NOMO-1 (cell line): Measurements from ENCODE around the gene SUSD1.
A peak's percentile ranks its signal among the peaks of the same experiment; 100 is the strongest.
"Not testable (repeated sequence)": the region's sequence is repeated elsewhere in the genome, so short reads cannot be mapped to it uniquely, and the experiment has no call there.

Experiments used
- DNase-seq, 2 experiments: peaks; one replicate each; lab custom pipeline; 2025; ENCODE audit not compliant: unreplicated experiment in 2 of 2; lab: John Stamatoyannopoulos, UW

Gene SUSD1

DNA sequence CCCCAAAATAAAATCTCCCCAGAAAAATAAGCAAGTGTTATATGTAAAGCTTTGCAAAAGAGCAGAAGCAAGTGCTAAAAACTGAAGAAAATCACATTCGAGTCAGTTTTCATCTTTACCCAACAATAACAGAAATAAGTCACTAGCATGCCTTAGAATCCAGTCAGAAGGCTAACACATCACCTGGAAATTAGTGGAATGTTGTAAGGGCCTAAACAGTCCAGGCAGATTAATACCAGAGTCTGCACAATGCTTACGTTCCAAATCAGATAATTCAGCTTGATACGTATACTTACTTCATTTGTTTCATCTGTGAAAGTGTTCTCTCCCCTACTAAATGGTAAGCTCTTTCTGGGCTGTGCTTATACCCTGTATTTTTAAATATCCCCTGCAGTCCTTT lies 42.7 kb downstream of the SUSD1 start:
- no peak for DNase-seq

DNA sequence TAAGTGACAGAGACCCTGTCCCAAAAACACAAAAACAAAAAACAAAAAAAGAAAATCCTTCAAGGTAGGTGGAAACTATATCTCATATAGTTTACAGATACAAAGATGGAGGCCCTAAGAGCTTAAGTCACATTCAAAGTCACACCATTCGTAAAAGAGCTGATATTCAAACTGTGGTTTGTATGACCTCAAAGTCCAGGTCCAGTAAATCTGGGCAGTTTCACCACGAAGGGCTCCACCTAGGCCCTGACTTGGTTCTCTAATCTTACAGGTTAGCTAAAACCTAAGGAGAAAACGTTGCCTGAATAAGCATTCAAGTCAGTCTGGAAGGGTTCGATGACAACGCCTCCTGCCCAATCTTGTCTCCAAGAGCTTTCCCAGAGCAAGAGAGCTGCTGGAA lies 44.1 kb downstream of the SUSD1 start:
- DNase-seq: no peak

GRCh38 chr9:112130347-112130746 lies 44.8 kb downstream of the SUSD1 start:
- no peak for DNase-seq

- no peak for DNase-seq
These were observed 45.9 kb downstream of the SUSD1 start for GRCh38 chr9:112129246-112129645.

- not testable (repeated sequence) for DNase-seq
These were observed 46.7 kb downstream of the SUSD1 start for GRCh38 chr9:112128399-112128798.

- no peak for DNase-seq
These were observed 47.8 kb downstream of the SUSD1 start for GRCh38 chr9:112127281-112127680.

DNA sequence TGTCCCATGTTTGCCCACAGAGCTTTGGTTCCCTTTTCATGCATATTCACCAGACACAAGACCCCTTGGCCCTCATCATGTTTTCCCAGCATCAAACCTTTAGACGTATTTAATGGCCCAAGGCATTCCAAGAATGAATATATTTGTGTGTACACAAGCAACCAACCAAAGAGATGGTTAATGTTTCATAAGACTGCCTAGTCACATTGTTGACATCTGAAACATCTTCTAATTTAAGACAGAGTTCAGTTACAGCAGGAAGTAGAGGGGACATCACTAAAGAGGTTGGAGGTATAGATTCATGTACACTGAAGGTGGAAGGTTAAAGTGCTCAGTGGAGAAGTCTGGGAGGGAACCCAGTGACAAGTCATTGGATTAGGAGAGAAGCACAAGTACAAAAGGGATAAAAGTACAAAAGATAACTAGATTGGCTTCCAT lies 49.1 kb downstream of the SUSD1 start:
- DNase-seq: no peak

GRCh38 chr9:112124156-112124555 lies 50.9 kb downstream of the SUSD1 start:
- DNase-seq: no peak

GRCh38 chr9:112121633-112122032 lies 53.5 kb downstream of the SUSD1 start:
- DNase-seq: no peak

- DNase-seq: no peak
These were observed 54.6 kb downstream of the SUSD1 start for GRCh38 chr9:112120439-112120925.

GRCh38 chr9:112120030-112120341 lies 55.1 kb downstream of the SUSD1 start:
- DNase-seq: no peak

DNA sequence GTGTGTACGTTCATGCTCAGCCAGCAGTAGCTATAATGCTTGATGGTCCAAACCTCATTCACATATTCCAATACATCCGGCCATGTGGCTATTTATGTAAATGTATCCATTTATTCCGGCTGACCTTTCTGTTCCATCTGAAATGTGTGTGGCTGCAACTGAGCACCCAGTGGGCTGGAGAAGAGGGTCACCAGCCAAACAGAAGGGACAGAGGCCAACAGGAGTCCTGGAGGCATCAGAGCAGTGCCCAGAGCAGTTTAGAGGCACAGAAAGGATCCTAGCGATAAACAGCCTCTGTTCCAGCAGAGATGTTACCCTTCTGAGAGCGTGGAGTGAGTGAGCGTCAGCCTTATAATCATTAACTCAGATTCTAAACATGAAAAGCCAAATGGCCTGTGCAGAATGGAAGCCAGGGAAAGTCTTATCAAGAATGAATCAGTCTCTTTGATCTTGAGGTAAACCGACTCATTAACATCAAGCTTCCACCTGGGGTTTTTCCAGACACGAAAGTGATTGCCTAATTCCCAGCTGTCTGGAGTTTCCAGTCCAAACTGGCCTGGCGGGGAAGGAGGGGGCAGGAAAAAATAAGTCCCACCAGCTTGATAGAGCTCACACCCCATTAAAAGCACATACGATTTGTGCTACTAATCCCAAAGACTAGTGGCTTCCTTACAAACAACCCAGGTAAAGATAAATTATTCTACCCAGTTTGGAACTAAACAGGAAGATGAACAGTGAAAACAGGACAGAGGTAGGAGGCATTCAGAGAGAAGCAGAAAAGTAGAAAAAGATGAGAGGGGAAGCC lies 55.7 kb downstream of the SUSD1 start:
- no peak for DNase-seq

GRCh38 chr9:112118009-112118408 lies 57.1 kb downstream of the SUSD1 start:
- no peak for DNase-seq

DNA sequence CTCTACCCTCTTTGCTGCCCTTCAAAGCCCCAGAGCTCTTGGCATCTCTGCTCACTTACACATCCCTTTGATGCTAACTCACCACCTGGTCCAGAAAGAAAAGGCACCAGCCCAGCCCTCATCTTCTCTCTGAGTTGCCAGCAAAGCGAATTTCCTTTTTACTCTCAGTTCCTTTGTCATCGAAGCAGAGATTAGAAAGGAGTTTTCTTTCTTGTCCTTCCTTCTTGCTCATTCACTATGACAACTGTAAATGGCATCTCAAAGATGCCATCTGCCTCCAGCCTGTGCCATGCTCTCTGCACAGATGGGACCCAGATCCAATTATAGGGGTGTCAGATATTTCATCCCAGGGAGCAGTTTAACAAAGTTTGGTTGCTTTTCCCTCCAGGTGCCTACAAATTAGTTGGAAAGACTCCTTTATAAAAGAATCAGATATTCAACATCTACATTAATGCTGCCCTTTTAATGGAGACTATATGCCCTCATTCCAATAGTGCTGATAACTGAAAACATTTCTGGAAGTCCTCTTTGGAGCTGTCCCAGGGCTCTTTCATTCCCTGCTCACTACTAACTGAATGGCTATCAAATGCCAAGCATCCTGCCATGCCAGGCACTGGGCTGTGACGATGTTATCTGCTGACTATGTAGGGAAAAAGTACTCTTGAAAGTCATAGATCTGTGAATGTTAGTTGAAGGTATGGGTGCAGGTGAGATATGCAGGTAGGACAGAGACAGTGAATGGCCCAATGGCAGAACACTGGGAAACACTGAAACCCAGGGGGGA lies 58.9 kb downstream of the SUSD1 start:
- DNase-seq: no peak

- no peak for DNase-seq
These were observed 60.0 kb downstream of the SUSD1 start for GRCh38 chr9:112115109-112115508.

GRCh38 chr9:112112941-112113681 lies 62.0 kb downstream of the SUSD1 start:
- DNase-seq: no peak

- DNase-seq: no peak
These were observed 62.6 kb downstream of the SUSD1 start for GRCh38 chr9:112112519-112112918.

DNA sequence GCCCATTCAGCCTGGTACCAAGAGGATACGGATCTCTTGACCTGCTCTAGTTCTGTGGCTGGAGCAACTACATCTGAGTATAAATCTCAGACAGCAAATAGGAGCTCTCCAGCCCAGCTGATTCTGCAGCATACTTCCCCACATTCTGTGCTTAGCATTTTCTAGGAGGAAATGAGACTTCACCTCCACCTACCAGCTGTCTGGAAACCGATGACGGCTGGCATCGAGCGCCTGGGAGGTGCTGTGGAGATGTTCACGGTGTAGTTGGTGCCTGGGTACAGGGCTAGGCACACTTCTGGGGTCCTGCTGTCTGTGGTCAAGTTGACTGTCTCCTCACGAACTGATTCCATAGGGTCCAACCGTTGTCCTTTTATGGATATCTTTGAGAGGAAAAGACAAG lies 63.6 kb downstream of the SUSD1 start:
- no peak for DNase-seq

GRCh38 chr9:112110777-112111113 lies 64.4 kb downstream of the SUSD1 start:
- DNase-seq: peak in 1 of 2 experiments; percentile 5

- no peak for DNase-seq
These were observed 64.9 kb downstream of the SUSD1 start for GRCh38 chr9:112110094-112110776.

DNA sequence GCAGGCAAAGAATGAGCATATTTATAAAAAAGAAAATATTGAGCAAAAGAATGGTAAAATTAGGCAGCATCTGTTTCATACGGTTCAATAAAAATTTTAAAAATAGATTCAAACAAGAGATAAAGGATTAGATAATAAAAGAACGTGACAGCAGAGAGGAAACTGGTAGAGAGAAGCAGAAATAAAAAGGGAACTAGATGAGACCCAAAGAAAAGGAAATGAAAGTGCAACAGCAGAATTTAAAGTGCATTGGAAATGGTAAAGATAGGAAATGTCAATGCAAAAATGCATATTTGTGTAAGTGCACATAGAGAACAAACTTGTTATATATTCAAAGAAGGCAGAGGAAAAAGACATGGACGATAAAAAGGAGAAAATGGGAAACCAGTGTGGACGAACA lies 70.2 kb downstream of the SUSD1 start:
- peak; percentile 76 to 95 for DNase-seq
